ENCODE measurements around the gene U2AF2. TPM values are rescaled to one million over a fixed set of nuclear protein-coding genes. Genes with fewer than 3 reads are reported as not detected.

Gene U2AF2
- total RNA-seq, 4 donors from 2014 or later: 115 to 242 (median 141) TPM

GRCh38 chr19:55677572-55678028 is 22.8 kb downstream of the U2AF2 start:
- H3K4me3 ChIP-seq: peak overlapping the region in 1 of 4 donors; percentile 8
- no peak for TF ChIP-seq EP300 (IDR thresholded peaks at IDR 0.05)
- TF ChIP-seq POLR2A (IDR thresholded peaks at IDR 0.05): no peak
- no peak for TF ChIP-seq CTCF (IDR thresholded peaks at IDR 0.05)
- peak overlapping the region in 2 of 4 donors; percentile 40 to 59 for H3K27ac ChIP-seq
- no peaks in the 10 kb centered on the region for H3K9me3 ChIP-seq
- WGBS, 2 donors: 56 to 62% methylated on average over 6 of the region's 6 CpGs
- no peak for DNase-seq (ENCODE audit: low spot score in 2 of 2)
- H3K4me1 ChIP-seq: peaks cover 0 to 70% (median 41%) of the 10 kb centered on the region in 4 donors
- H3K36me3 ChIP-seq: peaks cover 0 to 65% (median 32%) of the 10 kb centered on the region in 3 donors
- no peaks in the 10 kb centered on the region for H3K27me3 ChIP-seq

- Histone ChIP-seq H3K36me3 (peaks cover 0 to 69% (median 32%) of the 10 kb centered on the region in 3 donors), H3K27ac (peak overlapping the region in 2 of 4 donors; percentile 40 to 59), H3K27me3 (no peaks in the 10 kb centered on the region), H3K9me3 (no peaks in the 10 kb centered on the region), H3K4me3 (peak overlapping the region in 1 of 4 donors; percentile 6), H3K4me1 (peaks cover 0 to 70% (median 41%) of the 10 kb centered on the region in 4 donors)
- 86 to 88% methylated on average over 20 to 21 of the region's 21 CpGs for WGBS, 2 donors
- DNase-seq (ENCODE audit: low spot score in 2 of 2): peak in 1 of 2 donors; percentile 16
- TF ChIP-seq EP300 (IDR thresholded peaks at IDR 0.05) (no peak), CTCF (IDR thresholded peaks at IDR 0.05) (no peak), POLR2A (IDR thresholded peaks at IDR 0.05) (no peak)
Observed at GRCh38 chr19:55678121-55678671, 23.4 kb downstream of the U2AF2 start.

GRCh38 chr19:55679343-55680257 is 24.8 kb downstream of the U2AF2 start:
- Histone ChIP-seq H3K4me3 (no peak overlapping the region), H3K4me1 (peaks cover 0 to 57% (median 35%) of the 10 kb centered on the region in 4 donors), H3K36me3 (peaks cover 0 to 73% (median 22%) of the 10 kb centered on the region in 3 donors), H3K27ac (no peak overlapping the region), H3K27me3 (no peaks in the 10 kb centered on the region), H3K9me3 (no peaks in the 10 kb centered on the region)
- WGBS, 2 donors: 84 to 88% methylated on average over 20 to 24 of the region's 24 CpGs
- TF ChIP-seq CTCF (IDR thresholded peaks at IDR 0.05): no peak
- TF ChIP-seq POLR2A (IDR thresholded peaks at IDR 0.05): no peak
- no peak for TF ChIP-seq EP300 (IDR thresholded peaks at IDR 0.05)
- DNase-seq (ENCODE audit: low spot score in 2 of 2): no peak

- Histone ChIP-seq H3K27me3 (no peaks in the 10 kb centered on the region), H3K9me3 (no peaks in the 10 kb centered on the region), H3K36me3 (peaks cover 0 to 82% (median 27%) of the 10 kb centered on the region in 3 donors), H3K27ac (no peak overlapping the region), H3K4me1 (peaks cover 0 to 57% (median 35%) of the 10 kb centered on the region in 4 donors), H3K4me3 (no peak overlapping the region)
- WGBS, 2 donors: 90 to 96% methylated on average over 16 to 18 of the region's 20 CpGs
- no peak for DNase-seq (ENCODE audit: low spot score in 2 of 2)
- TF ChIP-seq POLR2A (IDR thresholded peaks at IDR 0.05) (no peak), EP300 (IDR thresholded peaks at IDR 0.05) (no peak), CTCF (IDR thresholded peaks at IDR 0.05) (no peak)
Observed at GRCh38 chr19:55680339-55681130, 25.7 kb downstream of the U2AF2 start.
